ENCODE results near the gene PTPRO. TPM values are rescaled to one million over a fixed set of nuclear protein-coding genes. Genes with fewer than 3 reads are reported as not detected.

Gene PTPRO
- total and polyA plus RNA-seq, 2 donors, result 2.9 to 3.9 TPM

DNA sequence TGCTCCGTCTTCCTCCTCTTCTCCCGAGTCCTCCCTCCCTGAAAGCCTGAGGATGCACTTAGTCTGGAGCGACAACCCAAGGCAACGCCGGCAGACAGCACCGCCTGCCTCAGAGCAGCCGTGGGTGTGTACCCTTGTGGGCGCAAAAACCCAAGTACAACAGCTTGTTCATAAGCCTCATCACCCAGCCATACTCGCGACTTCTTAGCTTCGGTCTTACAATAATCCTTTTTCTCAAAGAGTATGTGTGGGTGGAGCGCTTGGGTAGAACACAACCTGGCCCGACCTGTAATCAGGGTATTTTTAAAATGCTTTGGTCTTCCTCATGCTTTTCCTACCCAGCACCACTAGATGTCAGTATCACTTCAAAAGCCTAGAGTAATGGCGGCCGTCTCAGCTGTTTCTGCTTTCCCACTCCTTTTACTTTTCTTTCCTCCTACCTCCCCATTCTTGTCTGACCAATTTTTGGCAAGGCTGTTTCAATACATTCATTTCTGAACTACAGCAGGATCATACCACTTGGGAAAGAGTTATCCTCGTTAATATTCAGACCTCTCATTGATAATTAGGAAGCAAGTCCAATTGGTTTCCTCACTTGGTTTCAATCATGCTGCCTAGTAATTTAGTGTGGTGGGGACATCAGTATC, 268.0 kb downstream of the PTPRO start:
- no peak overlapping the region for H3K4me3 ChIP-seq (ENCODE audit: low read length in 2 of 2)

DNA sequence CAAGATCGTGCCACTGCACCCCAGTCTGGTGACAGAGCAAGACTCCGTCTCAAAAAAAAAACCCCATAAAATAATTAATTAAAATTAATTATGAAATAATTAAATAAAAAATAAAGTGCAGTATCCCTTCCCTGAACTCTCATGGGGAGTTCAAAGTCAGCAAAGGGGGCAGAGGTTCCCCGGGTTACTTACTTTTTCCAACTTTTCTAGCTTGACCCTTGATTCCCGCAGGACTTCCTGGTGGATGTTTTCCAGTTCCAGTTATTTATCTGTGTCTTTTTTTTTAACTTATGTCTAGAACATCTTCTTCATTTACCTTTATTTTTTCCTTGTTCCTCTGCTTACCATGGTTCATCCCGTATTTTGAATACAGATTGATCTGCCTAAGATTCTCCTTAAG, 269.5 kb downstream of the PTPRO start:
- H3K4me3 ChIP-seq (ENCODE audit: low read length in 2 of 2), result no peak overlapping the region
- H3K27ac ChIP-seq (ENCODE audit: low read depth in 1 of 2, low read length in 1 of 2), result no peak overlapping the region
- H3K9me3 ChIP-seq (ENCODE audit: control insufficient read depth in 2 of 2, insufficient read depth in 1 of 2, low read length in 1 of 2), result no peaks in the 10 kb centered on the region
- 98% methylated on average over 5 of the region's 5 CpGs for WGBS
- no peaks in the 10 kb centered on the region for H3K27me3 ChIP-seq (ENCODE audit: control insufficient read depth in 2 of 2, insufficient read depth in 1 of 2, low read length in 1 of 2)
- H3K4me1 ChIP-seq (ENCODE audit: control insufficient read depth in 2 of 2, insufficient read depth in 2 of 2, low read length in 2 of 2), result no peaks in the 10 kb centered on the region
- H3K36me3 ChIP-seq (ENCODE audit: control insufficient read depth in 2 of 2, insufficient read depth in 2 of 2, low read length in 1 of 2), result no peaks in the 10 kb centered on the region
- no peak for DNase-seq (ENCODE audit: low read depth in 6 of 9, low spot score in 9 of 9)

More for the DNA sequence above, 268.0 kb downstream of the PTPRO start:
- Histone ChIP-seq H3K9me3 (ENCODE audit: control insufficient read depth in 2 of 2, insufficient read depth in 1 of 2, low read length in 1 of 2) (no peaks in the 10 kb centered on the region), H3K36me3 (ENCODE audit: control insufficient read depth in 2 of 2, insufficient read depth in 2 of 2, low read length in 1 of 2) (no peaks in the 10 kb centered on the region), H3K4me1 (ENCODE audit: control insufficient read depth in 2 of 2, insufficient read depth in 2 of 2, low read length in 2 of 2) (no peaks in the 10 kb centered on the region), H3K27me3 (ENCODE audit: control insufficient read depth in 2 of 2, insufficient read depth in 1 of 2, low read length in 1 of 2) (no peaks in the 10 kb centered on the region), H3K27ac (ENCODE audit: low read depth in 1 of 2, low read length in 1 of 2) (no peak overlapping the region)
- DNase-seq (ENCODE audit: low read depth in 6 of 9, low spot score in 9 of 9), result peak; percentile 29 to 82 (median 53)
- WGBS, result 19% methylated on average over 16 of the region's 16 CpGs

- Histone ChIP-seq H3K27me3 (ENCODE audit: control insufficient read depth in 2 of 2, insufficient read depth in 1 of 2, low read length in 1 of 2) (no peaks in the 10 kb centered on the region), H3K9me3 (ENCODE audit: control insufficient read depth in 2 of 2, insufficient read depth in 1 of 2, low read length in 1 of 2) (no peaks in the 10 kb centered on the region), H3K27ac (ENCODE audit: low read depth in 1 of 2, low read length in 1 of 2) (no peak overlapping the region), H3K4me3 (ENCODE audit: low read length in 2 of 2) (no peak overlapping the region), H3K36me3 (ENCODE audit: control insufficient read depth in 2 of 2, insufficient read depth in 2 of 2, low read length in 1 of 2) (no peaks in the 10 kb centered on the region), H3K4me1 (ENCODE audit: control insufficient read depth in 2 of 2, insufficient read depth in 2 of 2, low read length in 2 of 2) (no peaks in the 10 kb centered on the region)
- WGBS, result 91% methylated on average over 4 of the region's 4 CpGs
- DNase-seq (ENCODE audit: low read depth in 6 of 9, low spot score in 9 of 9), result no peak
These were observed 270.6 kb downstream of the PTPRO start for GRCh38 chr12:15592934-15593333.

DNA sequence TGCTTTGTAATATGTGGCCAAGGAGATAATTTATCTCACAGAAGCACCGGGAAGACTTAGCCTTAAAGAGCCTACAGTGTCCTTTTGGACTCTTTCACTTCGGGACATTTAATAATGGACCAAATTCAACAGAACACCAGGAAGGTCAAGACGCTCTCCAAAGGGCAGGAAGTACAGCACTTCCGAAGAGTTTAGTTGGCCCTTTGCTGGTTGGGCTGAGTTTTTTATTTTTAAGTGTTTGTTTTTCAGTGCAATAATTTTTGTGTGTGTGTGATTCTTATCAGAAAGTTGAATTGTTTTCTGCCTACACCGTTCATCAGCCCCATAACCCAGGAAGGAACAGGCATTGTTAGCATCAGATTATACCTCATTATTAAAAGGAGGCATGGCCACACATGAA, 273.9 kb downstream of the PTPRO start:
- Histone ChIP-seq H3K36me3 (ENCODE audit: control insufficient read depth in 2 of 2, insufficient read depth in 2 of 2, low read length in 1 of 2) (no peaks in the 10 kb centered on the region), H3K9me3 (ENCODE audit: control insufficient read depth in 2 of 2, insufficient read depth in 1 of 2, low read length in 1 of 2) (no peaks in the 10 kb centered on the region), H3K27ac (ENCODE audit: low read depth in 1 of 2, low read length in 1 of 2) (no peak overlapping the region), H3K4me3 (ENCODE audit: low read length in 2 of 2) (no peak overlapping the region), H3K27me3 (ENCODE audit: control insufficient read depth in 2 of 2, insufficient read depth in 1 of 2, low read length in 1 of 2) (no peaks in the 10 kb centered on the region), H3K4me1 (ENCODE audit: control insufficient read depth in 2 of 2, insufficient read depth in 2 of 2, low read length in 2 of 2) (no peaks in the 10 kb centered on the region)
- DNase-seq (ENCODE audit: low read depth in 6 of 9, low spot score in 9 of 9), result no peak
- WGBS, result 88% methylated on average over 5 of the region's 5 CpGs

GRCh38 chr12:15597125-15597830, 275.0 kb downstream of the PTPRO start:
- DNase-seq (ENCODE audit: low read depth in 6 of 9, low spot score in 9 of 9), result no peak
- WGBS, result 83% methylated on average over 5 of the region's 5 CpGs
- Histone ChIP-seq H3K4me1 (ENCODE audit: control insufficient read depth in 2 of 2, insufficient read depth in 2 of 2, low read length in 2 of 2) (no peaks in the 10 kb centered on the region), H3K9me3 (ENCODE audit: control insufficient read depth in 2 of 2, insufficient read depth in 1 of 2, low read length in 1 of 2) (no peaks in the 10 kb centered on the region), H3K36me3 (ENCODE audit: control insufficient read depth in 2 of 2, insufficient read depth in 2 of 2, low read length in 1 of 2) (no peaks in the 10 kb centered on the region), H3K27me3 (ENCODE audit: control insufficient read depth in 2 of 2, insufficient read depth in 1 of 2, low read length in 1 of 2) (no peaks in the 10 kb centered on the region), H3K27ac (ENCODE audit: low read depth in 1 of 2, low read length in 1 of 2) (no peak overlapping the region), H3K4me3 (ENCODE audit: low read length in 2 of 2) (no peak overlapping the region)

GRCh38 chr12:15599266-15600037, 277.1 kb downstream of the PTPRO start:
- H3K36me3 ChIP-seq (ENCODE audit: control insufficient read depth in 2 of 2, insufficient read depth in 2 of 2, low read length in 1 of 2), result no peaks in the 10 kb centered on the region
- H3K27me3 ChIP-seq (ENCODE audit: control insufficient read depth in 2 of 2, insufficient read depth in 1 of 2, low read length in 1 of 2), result no peaks in the 10 kb centered on the region
- whole genome bisulfite sequencing, result 75% methylated on average over 4 of the region's 4 CpGs
- H3K27ac ChIP-seq (ENCODE audit: low read depth in 1 of 2, low read length in 1 of 2), result peak overlapping the region in 1 of 2 donors; percentile 7
- DNase-seq (ENCODE audit: low read depth in 6 of 9, low spot score in 9 of 9), result peak in 3 of 9 donors; percentile 5 to 22 (median 6)
- no peaks in the 10 kb centered on the region for H3K9me3 ChIP-seq (ENCODE audit: control insufficient read depth in 2 of 2, insufficient read depth in 1 of 2, low read length in 1 of 2)
- no peak overlapping the region for H3K4me3 ChIP-seq (ENCODE audit: low read length in 2 of 2)
- H3K4me1 ChIP-seq (ENCODE audit: control insufficient read depth in 2 of 2, insufficient read depth in 2 of 2, low read length in 2 of 2), result no peaks in the 10 kb centered on the region

- no peaks in the 10 kb centered on the region for H3K9me3 ChIP-seq (ENCODE audit: control insufficient read depth in 2 of 2, insufficient read depth in 1 of 2, low read length in 1 of 2)
- H3K4me1 ChIP-seq (ENCODE audit: control insufficient read depth in 2 of 2, insufficient read depth in 2 of 2, low read length in 2 of 2), result no peaks in the 10 kb centered on the region
- 86% methylated on average over 7 of the region's 7 CpGs for WGBS
- no peak overlapping the region for H3K27ac ChIP-seq (ENCODE audit: low read depth in 1 of 2, low read length in 1 of 2)
- no peak overlapping the region for H3K4me3 ChIP-seq (ENCODE audit: low read length in 2 of 2)
- no peak for DNase-seq (ENCODE audit: low read depth in 6 of 9, low spot score in 9 of 9)
- no peaks in the 10 kb centered on the region for H3K36me3 ChIP-seq (ENCODE audit: control insufficient read depth in 2 of 2, insufficient read depth in 2 of 2, low read length in 1 of 2)
- H3K27me3 ChIP-seq (ENCODE audit: control insufficient read depth in 2 of 2, insufficient read depth in 1 of 2, low read length in 1 of 2), result no peaks in the 10 kb centered on the region
These were observed 278.1 kb downstream of the PTPRO start for GRCh38 chr12:15600223-15600935.

- no peak for DNase-seq (ENCODE audit: low read depth in 6 of 9, low spot score in 9 of 9)
- Histone ChIP-seq H3K4me1 (ENCODE audit: control insufficient read depth in 2 of 2, insufficient read depth in 2 of 2, low read length in 2 of 2) (no peaks in the 10 kb centered on the region), H3K9me3 (ENCODE audit: control insufficient read depth in 2 of 2, insufficient read depth in 1 of 2, low read length in 1 of 2) (no peaks in the 10 kb centered on the region), H3K36me3 (ENCODE audit: control insufficient read depth in 2 of 2, insufficient read depth in 2 of 2, low read length in 1 of 2) (no peaks in the 10 kb centered on the region), H3K27ac (ENCODE audit: low read depth in 1 of 2, low read length in 1 of 2) (no peak overlapping the region), H3K27me3 (ENCODE audit: control insufficient read depth in 2 of 2, insufficient read depth in 1 of 2, low read length in 1 of 2) (no peaks in the 10 kb centered on the region), H3K4me3 (ENCODE audit: low read length in 2 of 2) (no peak overlapping the region)
- 96% methylated on average over 1 of the region's 1 CpG for WGBS
These were observed 279.0 kb downstream of the PTPRO start for GRCh38 chr12:15601210-15601800.

Data from thymus (tissue), 11 donors.